Heart left ventricle (tissue), 16 donors: ENCODE results near the gene GRAMD1B. TPM values are rescaled to one million over a fixed set of nuclear protein-coding genes. Genes with fewer than 3 reads are reported as not detected.

Experiments used
- ATAC-seq, 4 donors: fragments of 200-7000 bp; cut with Tn5 transposase; one replicate each; pipeline ENCODE4 v1.9.1; 2020 to 2022; ENCODE audit warnings: moderate library complexity in 4 of 4, mild to moderate bottlenecking in 3 of 4, moderate number of reproducible peaks in 1 of 4
- DNase-seq, 5 donors: peaks; one replicate each; pipeline ENCODE4 v3.0.0-alpha.2; 2020
- H3K27ac ChIP-seq, 12 donors: fragments of 200-600 bp; sonication (generic) in 4 of 12; one replicate each; pipeline versions ENCODE4 v1.5.0 to v1.8.0; 2016 to 2022; ENCODE audit warnings: mild to moderate bottlenecking in 2 of 12
- H3K27me3 ChIP-seq, 9 donors: fragments of 200-600 bp; sonication (generic) in 2 of 9; one replicate each; pipeline versions ENCODE4 v1.5.1 to v1.8.0; 2016 to 2022; ENCODE audit warnings: mild to moderate bottlenecking in 3 of 9
- H3K36me3 ChIP-seq, 9 donors: fragments of 200-600 bp; sonication (generic) in 2 of 9; one replicate each; pipeline versions ENCODE4 v1.5.0 to v1.8.0; 2018 to 2022; ENCODE audit warnings: mild to moderate bottlenecking in 2 of 9
- H3K4me1 ChIP-seq, 12 donors: fragments of 200-600 bp; sonication (generic) in 4 of 12; one replicate each; pipeline versions ENCODE4 v1.5.0 to v1.8.0; 2016 to 2022; ENCODE audit warnings: mild to moderate bottlenecking in 3 of 12
- H3K4me3 ChIP-seq, 12 donors: fragments of 200-600 bp; sonication (generic) in 4 of 12; one replicate each; pipeline versions ENCODE4 v1.5.0 to v1.8.0; 2017 to 2022; ENCODE audit warnings: mild to moderate bottlenecking in 9 of 12, moderate library complexity in 4 of 12
- H3K9me3 ChIP-seq, 12 donors: fragments of 200-600 bp; sonication (generic) in 4 of 12; one replicate each; pipeline versions ENCODE4 v1.5.0 to v1.8.0; 2016 to 2022; ENCODE audit warnings: mild to moderate bottlenecking in 1 of 12
- CTCF ChIP-seq, 12 donors: fragments of 200-600 bp; sonication (generic) in 4 of 12; IDR thresholded peaks; one replicate each; pipeline versions ENCODE4 v1.5.0 to v1.8.0; 2018 to 2022; ENCODE audit warnings: antibody characterized with exemption in 12 of 12, mild to moderate bottlenecking in 5 of 12
- POLR2A ChIP-seq, 2 donors: fragments of 450-650 bp; IDR thresholded peaks; one replicate each; pipeline ENCODE4 v1.6.1; 2017; ENCODE audit warnings: antibody characterized with exemption in 2 of 2, mild to moderate bottlenecking in 2 of 2, moderate library complexity in 2 of 2
- WGBS, 4 donors: extraction: QIAGEN DNeasy Blood & Tissue Kit in 2 of 4; methylation state at CpG; one replicate each; pipeline versions ENCODE4 v1.1.5 to v1.1.7; 2013 to 2018; 5-methylcytosine and 5-hydroxymethylcytosine counted together
- intact Hi-C, 10 donors: fragments of 100-400 bp; cut with DNase I; formaldehyde crosslinking; loops; one replicate each; pipeline versions ENCODE4 v1.11.1 to v1.14.2; 2022
- polyA plus RNA-seq, 2 donors: library from polyadenylated mRNA; stranded (reverse); fragments of 200-250 nt; gene quantifications; one replicate each; pipeline ENCODE4 v1.2.3, GENCODE V29; 2013
- total RNA-seq, 9 donors: library from RNA; depleted of rRNA in 2 of 9; stranded (reverse); fragments of >200 nt in 2 of 9; fragmentation: NEBNext Ultra II Directional in 3 of 9; extraction: Animal tissue kit (Norgen Biotek cat#: 25700) in 3 of 9; gene quantifications; one replicate each; pipeline versions ENCODE4 v1.1.0 to v1.2.4, GENCODE V29; 2016 to 2023
- donor health status: ischemic (EF 13 %, LVEDD 7.1; RV severe dilation, severe dysfunction).
- donor health status: healthy with polysubstance abuse.
- donor health status: DM: no; HTN: yes; CAD: no.
- donor health status: DM: no; HTN: no; CAD: no.
- donor health status: ischemic (EF 25% LVEDD 6.9; RV normal size, moderate dysfunction).
- donor health status: ischemic (EF 25% LVEDD 5.7; RV mildly dilated, moderate dysfunction).
- donor health status: healthy.
- donor health status: DM: yes; HTN: yes; CAD: no.
- donor health status: ischemic (EF 35%, LVEDD 5.7; RV mildly dilated, moderate dysfunction).
- donor health status: nonischemic (EF 11% LVEDD 7.7; RV severe dilation, severe dysfunction).
- donor health status: DM: yes; HTN: yes; CAD: no.
- donor health status: PGD.
- donor health status: ischemic (EF 29% LVEDD 5.4; RV normal size, mild dysfunction).
- donor health status: nonischemic (EF 23%, LVEDD 6.1; RV moderate dilation, normal function).

GRAMD1B gene
- total and polyA plus RNA-seq, 11 donors, result 8.6 to 42.5 (median 23.0) TPM

GRCh38 chr11:123642435-123642834, 212.4 kb downstream of the GRAMD1B start:
- Histone ChIP-seq H3K4me3 (no peak overlapping the region), H3K27me3 (no peaks in the 10 kb centered on the region), H3K27ac (no peak overlapping the region), H3K9me3 (no peaks in the 10 kb centered on the region), H3K36me3 (no peaks in the 10 kb centered on the region), H3K4me1 (peaks cover 0 to 3% (median 0%) of the 10 kb centered on the region in 12 donors)
- TF ChIP-seq CTCF (IDR thresholded peaks at IDR 0.05) (no peak), POLR2A (IDR thresholded peaks at IDR 0.05) (no peak)
- ATAC-seq (no peak), DNase-seq (no peak)
- WGBS, 4 donors, result 88 to 93% (median 90%) methylated on average over 15 of the region's 15 CpGs
- intact Hi-C loops, result loop anchor here in 2 of 10 donors (5.0 kb wide), 2 partner anchors 60 to 65 kb away; no protein-coding TSS in a partner anchor

GRCh38 chr11:123645286-123645975, 215.4 kb downstream of the GRAMD1B start:
- no peak for ATAC-seq
- WGBS, 4 donors, result 80 to 84% (median 80%) methylated on average over 12 of the region's 12 CpGs
- no peak overlapping the region for H3K4me3 ChIP-seq
- no peaks in the 10 kb centered on the region for H3K36me3 ChIP-seq
- DNase-seq, result no peak
- intact Hi-C loops, result no loop called here
- H3K27ac ChIP-seq, result no peak overlapping the region
- no peaks in the 10 kb centered on the region for H3K9me3 ChIP-seq
- H3K4me1 ChIP-seq, result peaks cover 0 to 3% (median 0%) of the 10 kb centered on the region in 12 donors
- no peak for TF ChIP-seq POLR2A (IDR thresholded peaks at IDR 0.05)
- TF ChIP-seq CTCF (IDR thresholded peaks at IDR 0.05), result no peak
- peaks cover 0 to 4% (median 0%) of the 10 kb centered on the region in 9 donors for H3K27me3 ChIP-seq

- TF ChIP-seq POLR2A (IDR thresholded peaks at IDR 0.05) (no peak), CTCF (IDR thresholded peaks at IDR 0.05) (no peak)
- H3K36me3 ChIP-seq, result no peaks in the 10 kb centered on the region
- H3K27me3 ChIP-seq, result peaks cover 0 to 45% (median 0%) of the 10 kb centered on the region in 9 donors
- DNase-seq (no peak), ATAC-seq (no peak)
- H3K4me1 ChIP-seq, result peaks cover 0 to 27% (median 13%) of the 10 kb centered on the region in 12 donors
- WGBS, 4 donors, result 94 to 99% (median 96%) methylated on average over 2 of the region's 2 CpGs
- H3K4me3 ChIP-seq, result no peak overlapping the region
- no peak overlapping the region for H3K27ac ChIP-seq
- no peaks in the 10 kb centered on the region for H3K9me3 ChIP-seq
- intact Hi-C loops, result no loop called here
These were observed 220.8 kb downstream of the GRAMD1B start for GRCh38 chr11:123650901-123651300.

GRCh38 chr11:123652599-123652998, 222.5 kb downstream of the GRAMD1B start:
- Histone ChIP-seq H3K27me3 (peaks cover 0 to 45% (median 0%) of the 10 kb centered on the region in 9 donors), H3K27ac (no peak overlapping the region), H3K36me3 (no peaks in the 10 kb centered on the region), H3K9me3 (no peaks in the 10 kb centered on the region), H3K4me1 (peaks cover 0 to 27% (median 13%) of the 10 kb centered on the region in 12 donors), H3K4me3 (no peak overlapping the region)
- 57 to 78% (median 65%) methylated on average over 2 of the region's 2 CpGs for WGBS, 4 donors
- intact Hi-C loops, result no loop called here
- ATAC-seq (no peak), DNase-seq (no peak)
- no peak for TF ChIP-seq CTCF (IDR thresholded peaks at IDR 0.05)
- TF ChIP-seq POLR2A (IDR thresholded peaks at IDR 0.05), result no peak
